Measurements from ENCODE around the gene MMAB. TPM values are rescaled to one million over a fixed set of nuclear protein-coding genes. Genes with fewer than 3 reads are reported as not detected.

The MMAB gene
- 30.2 TPM for polyA plus RNA-seq (2013)

DNA sequence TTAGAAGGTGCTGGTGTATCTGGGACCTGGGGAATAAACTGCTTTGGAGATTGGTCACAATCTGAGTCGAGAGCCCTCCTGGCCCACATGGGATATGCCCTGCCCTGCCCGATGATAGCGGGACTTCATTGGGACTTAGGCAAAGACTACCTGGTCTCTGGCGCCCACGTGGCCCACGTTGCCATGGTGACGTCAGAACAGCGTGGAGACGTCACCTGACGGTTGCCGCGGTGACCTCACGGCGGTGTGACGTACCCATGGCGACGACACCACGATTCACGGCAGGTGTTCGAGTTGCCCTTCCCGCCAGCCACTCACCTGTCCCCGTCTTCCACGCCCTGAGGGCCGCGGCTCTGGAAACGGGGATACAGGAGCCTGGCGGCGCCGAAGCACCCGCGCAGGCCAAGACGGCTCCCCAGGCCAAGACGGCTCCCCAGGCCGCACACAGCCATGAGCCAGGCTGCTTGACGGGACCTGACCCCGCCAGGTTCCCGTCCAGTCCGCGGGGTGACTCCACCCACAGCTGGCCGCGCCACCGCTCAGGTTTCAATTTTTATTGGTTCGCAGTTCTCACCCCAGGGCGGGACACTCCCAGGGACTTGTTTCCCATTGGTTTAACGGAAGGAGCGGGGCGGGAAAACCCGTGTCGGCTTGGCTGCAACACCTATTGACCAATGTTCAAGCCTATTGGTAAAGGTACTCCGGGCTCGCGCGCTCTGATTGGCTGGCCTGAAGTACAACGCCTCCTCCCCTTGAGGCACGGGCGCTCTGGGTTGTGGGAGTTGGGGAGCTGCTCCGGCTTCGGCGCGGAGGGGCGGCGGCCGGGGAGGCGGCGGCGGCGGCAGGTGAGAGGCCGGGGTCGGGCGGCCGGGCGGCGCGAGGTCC lies at the start of gene MMAB, which contains the start of gene MVK:
Gene MMAB, minus strand, starts transcription at position 476 of the 885 bp plus-strand sequence. Its CDS starts 24 bp downstream, at position 452.
Gene MVK, plus strand, starts transcription at position 766 of the 885 bp plus-strand sequence. CDS start 1,029 bp downstream, outside the sequence.
- peak within 1 kb of the TSS; percentile 78 to 93 for H3K27ac ChIP-seq (ENCODE audit: insufficient read depth in 1 of 2, low read depth in 1 of 2, low read length in 2 of 2, poor library complexity in 1 of 2, severe bottlenecking in 2 of 2)
- H3K4me1 ChIP-seq (ENCODE audit: control extremely low read depth in 1 of 4, control insufficient read depth in 4 of 4, insufficient read depth in 4 of 4, low read length in 3 of 4): peaks cover 7 to 30% (median 15%) of the 10 kb centered on the region in 4 experiments
- H3K9me3 ChIP-seq (ENCODE audit: control extremely low read depth in 1 of 5, control insufficient read depth in 4 of 5, insufficient read depth in 2 of 5, low read depth in 1 of 5, low read length in 4 of 5): no peaks in the 10 kb centered on the region
- no peaks in the 10 kb centered on the region for H3K27me3 ChIP-seq (replicated peaks in 2 of 5; ENCODE audit: control insufficient read depth in 4 of 5, insufficient read depth in 5 of 5, low read length in 4 of 5)
- CTCF ChIA-PET: interaction anchor here (1.0 to 3.0 kb wide), 4 partner anchors 19 to 141 kb away, joined by 3 to 14 read pairs (median 3); partner anchors contain the start of gene FAM222A
- DNase-seq: peak; percentile 99
- peak within 1 kb of the TSS; percentile 67 to 91 (median 81) for H3K4me3 ChIP-seq (ENCODE audit: control insufficient read depth in 1 of 7, extremely low read depth in 1 of 7, insufficient read depth in 4 of 7, low read depth in 2 of 7, low read length in 6 of 7)
- WGBS (ENCODE audit: insufficient coverage): under 1% methylated on average over 64 of the region's 74 CpGs
- POLR2A ChIA-PET: no interaction called here
- peaks cover 3 to 56% (median 20%) of the 10 kb centered on the region in 4 experiments for H3K36me3 ChIP-seq (ENCODE audit: control insufficient read depth in 4 of 4, insufficient read depth in 4 of 4, low read length in 3 of 4)

DNA sequence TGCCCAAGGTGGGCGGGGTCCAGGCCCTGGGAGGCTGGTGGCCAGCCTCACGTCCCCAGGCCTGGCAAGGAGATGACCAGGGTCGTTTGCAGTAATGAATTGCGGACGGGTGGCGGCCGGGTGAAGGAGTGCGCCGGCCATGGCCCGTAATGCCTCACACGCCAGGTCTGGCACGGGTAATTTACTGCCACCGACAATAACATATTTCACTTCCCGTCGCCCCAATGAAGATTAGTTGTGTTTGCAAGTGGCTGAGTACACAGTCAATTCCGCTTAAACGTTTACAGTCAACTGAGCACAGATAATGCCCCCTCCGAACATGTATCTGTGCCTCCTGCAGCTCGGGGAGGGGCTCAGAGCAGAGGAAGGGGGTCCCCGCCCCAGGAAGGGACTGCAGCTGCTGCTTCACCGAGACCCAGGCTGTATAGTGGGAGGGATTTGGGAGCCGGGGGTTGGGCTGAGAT lies 48.6 kb upstream of the MMAB start:
- ChIA-PET POLR2A (interaction anchor here (0.6 to 1.2 kb wide), 2 partner anchors 36 to 1159 kb away, joined by 3 to 4 read pairs; no protein-coding TSS in a partner anchor), CTCF (interaction anchor here (0.6 kb wide), 1 partner anchor 153 kb away, joined by 3 read pairs; no protein-coding TSS in a partner anchor)
- DNase-seq: peak in 2 of 3 donors; percentile 44 to 66
- peaks cover 0 to 6% (median 0%) of the 10 kb centered on the region in 5 experiments for H3K27me3 ChIP-seq (replicated peaks in 2 of 5; ENCODE audit: control insufficient read depth in 4 of 5, insufficient read depth in 5 of 5, low read length in 4 of 5)
- no peaks in the 10 kb centered on the region for H3K9me3 ChIP-seq (ENCODE audit: control extremely low read depth in 1 of 5, control insufficient read depth in 4 of 5, insufficient read depth in 2 of 5, low read depth in 1 of 5, low read length in 4 of 5)
- H3K36me3 ChIP-seq (ENCODE audit: control insufficient read depth in 4 of 4, insufficient read depth in 4 of 4, low read length in 3 of 4): no peaks in the 10 kb centered on the region
- WGBS (ENCODE audit: insufficient coverage): 26% methylated on average over 15 of the region's 22 CpGs
- H3K27ac ChIP-seq (ENCODE audit: insufficient read depth in 1 of 2, low read depth in 1 of 2, low read length in 2 of 2, poor library complexity in 1 of 2, severe bottlenecking in 2 of 2): no peak overlapping the region
- H3K4me1 ChIP-seq (ENCODE audit: control extremely low read depth in 1 of 4, control insufficient read depth in 4 of 4, insufficient read depth in 4 of 4, low read length in 3 of 4): peaks cover 0 to 12% (median 6%) of the 10 kb centered on the region in 4 experiments
- H3K4me3 ChIP-seq (ENCODE audit: control insufficient read depth in 1 of 7, extremely low read depth in 1 of 7, insufficient read depth in 4 of 7, low read depth in 2 of 7, low read length in 6 of 7): peak overlapping the region in 4 of 7 experiments; percentile 40 to 70 (median 54)

DNA sequence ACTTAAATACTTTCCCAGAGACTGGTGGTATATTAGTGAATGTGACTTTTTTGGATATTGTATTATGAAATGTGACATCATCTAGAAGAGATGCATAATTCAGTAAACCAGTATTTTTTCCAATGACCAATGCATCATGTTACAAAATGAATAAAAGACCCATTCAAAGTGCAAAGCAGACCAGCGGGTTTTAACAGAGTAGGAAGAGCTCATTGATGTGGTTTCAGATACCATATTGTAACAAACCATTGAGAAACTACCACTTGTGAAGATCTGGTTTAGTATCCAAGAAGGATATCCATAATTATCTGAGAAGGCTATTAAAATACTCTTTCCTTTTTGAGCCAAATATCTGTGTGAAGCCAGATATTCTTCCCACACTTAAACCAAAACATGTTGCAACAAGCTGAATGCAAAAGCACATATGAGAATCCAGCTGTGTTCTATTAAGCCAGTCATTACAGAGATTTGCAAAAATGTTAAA lies 47.9 kb upstream of the MMAB start:
- H3K27ac ChIP-seq (ENCODE audit: insufficient read depth in 1 of 2, low read depth in 1 of 2, low read length in 2 of 2, poor library complexity in 1 of 2, severe bottlenecking in 2 of 2): no peak overlapping the region
- peaks cover 0 to 12% (median 6%) of the 10 kb centered on the region in 4 experiments for H3K4me1 ChIP-seq (ENCODE audit: control extremely low read depth in 1 of 4, control insufficient read depth in 4 of 4, insufficient read depth in 4 of 4, low read length in 3 of 4)
- CTCF ChIA-PET: interaction anchor here (0.9 kb wide), 1 partner anchor 24 kb away, joined by 3 read pairs; no protein-coding TSS in a partner anchor
- no peaks in the 10 kb centered on the region for H3K9me3 ChIP-seq (ENCODE audit: control extremely low read depth in 1 of 5, control insufficient read depth in 4 of 5, insufficient read depth in 2 of 5, low read depth in 1 of 5, low read length in 4 of 5)
- DNase-seq: no peak
- H3K36me3 ChIP-seq (ENCODE audit: control insufficient read depth in 4 of 4, insufficient read depth in 4 of 4, low read length in 3 of 4): no peaks in the 10 kb centered on the region
- peaks cover 0 to 12% (median 0%) of the 10 kb centered on the region in 5 experiments for H3K27me3 ChIP-seq (replicated peaks in 2 of 5; ENCODE audit: control insufficient read depth in 4 of 5, insufficient read depth in 5 of 5, low read length in 4 of 5)
- no CpG with 5 or more reads among the region's 1 CpG for WGBS (ENCODE audit: insufficient coverage)
- POLR2A ChIA-PET: interaction anchor here (0.6 kb wide), 1 partner anchor 1158 kb away, joined by 3 read pairs; no protein-coding TSS in a partner anchor
- no peak overlapping the region for H3K4me3 ChIP-seq (ENCODE audit: control insufficient read depth in 1 of 7, extremely low read depth in 1 of 7, insufficient read depth in 4 of 7, low read depth in 2 of 7, low read length in 6 of 7)

DNA sequence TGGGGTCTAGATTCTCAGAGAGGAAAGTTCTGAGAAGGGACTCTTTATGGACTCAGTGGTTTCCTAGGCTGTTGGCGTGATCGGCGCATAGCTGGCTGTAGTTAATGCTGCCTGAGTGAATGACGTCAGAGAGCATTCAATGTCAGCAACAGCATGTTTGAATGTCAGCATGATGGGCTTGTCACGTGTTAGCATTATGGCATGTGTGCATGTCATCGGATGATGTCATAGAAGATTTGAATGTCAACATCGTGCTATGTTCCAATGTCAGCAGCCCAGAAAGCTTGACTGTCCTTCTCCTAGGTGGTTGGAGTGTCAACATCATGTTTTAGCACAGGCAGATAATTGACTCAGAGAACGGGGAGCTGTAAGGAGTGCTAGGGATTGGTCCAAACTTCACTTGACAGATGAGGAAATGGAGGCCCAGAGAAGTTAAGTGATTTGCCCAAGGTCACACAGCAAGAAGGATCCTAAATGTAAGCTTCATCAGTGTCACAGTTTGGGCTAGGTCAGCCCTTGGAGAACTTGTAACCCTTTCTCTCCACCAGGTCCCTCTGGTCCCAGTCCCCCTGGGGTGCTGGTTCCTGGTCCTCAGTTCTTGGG lies 45.8 kb upstream of the MMAB start:
- ChIA-PET CTCF (no interaction called here), POLR2A (no interaction called here)
- no peaks in the 10 kb centered on the region for H3K36me3 ChIP-seq (ENCODE audit: control insufficient read depth in 4 of 4, insufficient read depth in 4 of 4, low read length in 3 of 4)
- no peak overlapping the region for H3K27ac ChIP-seq (ENCODE audit: insufficient read depth in 1 of 2, low read depth in 1 of 2, low read length in 2 of 2, poor library complexity in 1 of 2, severe bottlenecking in 2 of 2)
- peaks cover 0 to 12% (median 6%) of the 10 kb centered on the region in 4 experiments for H3K4me1 ChIP-seq (ENCODE audit: control extremely low read depth in 1 of 4, control insufficient read depth in 4 of 4, insufficient read depth in 4 of 4, low read length in 3 of 4)
- peaks cover 0 to 19% (median 3%) of the 10 kb centered on the region in 5 experiments for H3K27me3 ChIP-seq (replicated peaks in 2 of 5; ENCODE audit: control insufficient read depth in 4 of 5, insufficient read depth in 5 of 5, low read length in 4 of 5)
- 100% methylated on average over 8 of the region's 8 CpGs for WGBS (ENCODE audit: insufficient coverage)
- H3K4me3 ChIP-seq (ENCODE audit: control insufficient read depth in 1 of 7, extremely low read depth in 1 of 7, insufficient read depth in 4 of 7, low read depth in 2 of 7, low read length in 6 of 7): no peak overlapping the region
- no peaks in the 10 kb centered on the region for H3K9me3 ChIP-seq (ENCODE audit: control extremely low read depth in 1 of 5, control insufficient read depth in 4 of 5, insufficient read depth in 2 of 5, low read depth in 1 of 5, low read length in 4 of 5)
- no peak for DNase-seq

DNA sequence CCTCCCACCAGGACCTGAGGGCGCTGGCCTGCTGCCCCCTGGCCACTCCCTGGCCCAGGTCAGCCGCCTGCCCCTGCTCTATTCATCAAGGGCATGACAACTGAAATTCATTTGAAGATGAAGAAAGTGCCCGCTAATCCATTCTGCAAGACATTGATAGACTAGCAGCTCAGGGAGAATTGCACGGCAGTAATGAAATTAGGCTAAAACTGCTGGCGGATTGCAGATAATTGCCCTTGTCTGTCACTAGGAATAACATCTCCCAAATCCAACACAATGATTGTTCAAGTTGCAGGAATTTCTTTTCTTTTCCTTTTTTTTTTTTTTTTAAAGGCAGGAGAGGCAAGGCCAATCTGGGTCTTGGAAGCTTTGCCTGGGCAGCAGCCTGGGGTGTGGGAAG lies 44.8 kb upstream of the MMAB start:
- Histone ChIP-seq H3K27ac (ENCODE audit: insufficient read depth in 1 of 2, low read depth in 1 of 2, low read length in 2 of 2, poor library complexity in 1 of 2, severe bottlenecking in 2 of 2) (no peak overlapping the region), H3K9me3 (ENCODE audit: control extremely low read depth in 1 of 5, control insufficient read depth in 4 of 5, insufficient read depth in 2 of 5, low read depth in 1 of 5, low read length in 4 of 5) (no peaks in the 10 kb centered on the region), H3K4me1 (ENCODE audit: control extremely low read depth in 1 of 4, control insufficient read depth in 4 of 4, insufficient read depth in 4 of 4, low read length in 3 of 4) (peaks cover 0 to 12% (median 6%) of the 10 kb centered on the region in 4 experiments), H3K36me3 (ENCODE audit: control insufficient read depth in 4 of 4, insufficient read depth in 4 of 4, low read length in 3 of 4) (no peaks in the 10 kb centered on the region), H3K27me3 (replicated peaks in 2 of 5; ENCODE audit: control insufficient read depth in 4 of 5, insufficient read depth in 5 of 5, low read length in 4 of 5) (peaks cover 0 to 25% (median 4%) of the 10 kb centered on the region in 5 experiments), H3K4me3 (ENCODE audit: control insufficient read depth in 1 of 7, extremely low read depth in 1 of 7, insufficient read depth in 4 of 7, low read depth in 2 of 7, low read length in 6 of 7) (no peak overlapping the region)
- ChIA-PET POLR2A (no interaction called here), CTCF (interaction anchor here (0.5 kb wide), 1 partner anchor 1855 kb away, joined by 4 read pairs; no protein-coding TSS in a partner anchor)
- 100% methylated on average over 4 of the region's 5 CpGs for WGBS (ENCODE audit: insufficient coverage)
- DNase-seq: no peak

DNA sequence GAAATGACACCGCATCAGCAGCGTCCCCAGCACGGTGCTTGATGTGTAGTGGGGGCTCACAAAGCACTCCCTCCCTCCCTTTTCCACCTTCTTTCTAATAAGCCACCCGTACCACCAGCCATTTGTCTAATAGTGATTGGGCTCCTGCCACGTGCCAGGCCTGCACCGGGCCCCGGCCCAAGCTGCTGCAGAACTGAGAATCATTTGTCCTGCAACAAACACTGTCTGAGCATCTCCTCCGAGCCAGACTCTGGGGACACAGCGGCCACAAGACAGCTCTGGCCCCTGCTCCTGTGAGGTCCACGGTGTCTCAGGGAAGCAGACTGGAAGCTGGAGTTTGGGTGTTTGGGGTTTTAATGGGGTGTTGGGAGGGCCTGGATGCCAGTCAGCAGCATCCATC lies 44.2 kb upstream of the MMAB start:
- CTCF ChIA-PET: no interaction called here

More for the DNA sequence above, 44.2 kb upstream of the MMAB start:
- H3K4me1 ChIP-seq (ENCODE audit: control extremely low read depth in 1 of 4, control insufficient read depth in 4 of 4, insufficient read depth in 4 of 4, low read length in 3 of 4): peaks cover 0 to 10% (median 5%) of the 10 kb centered on the region in 4 experiments
- peaks cover 0 to 31% (median 8%) of the 10 kb centered on the region in 5 experiments for H3K27me3 ChIP-seq (replicated peaks in 2 of 5; ENCODE audit: control insufficient read depth in 4 of 5, insufficient read depth in 5 of 5, low read length in 4 of 5)
- no peaks in the 10 kb centered on the region for H3K36me3 ChIP-seq (ENCODE audit: control insufficient read depth in 4 of 4, insufficient read depth in 4 of 4, low read length in 3 of 4)
- no peak overlapping the region for H3K27ac ChIP-seq (ENCODE audit: insufficient read depth in 1 of 2, low read depth in 1 of 2, low read length in 2 of 2, poor library complexity in 1 of 2, severe bottlenecking in 2 of 2)
- WGBS (ENCODE audit: insufficient coverage): 88% methylated on average over 10 of the region's 10 CpGs
- no peaks in the 10 kb centered on the region for H3K9me3 ChIP-seq (ENCODE audit: control extremely low read depth in 1 of 5, control insufficient read depth in 4 of 5, insufficient read depth in 2 of 5, low read depth in 1 of 5, low read length in 4 of 5)
- POLR2A ChIA-PET: no interaction called here
- no peak overlapping the region for H3K4me3 ChIP-seq (ENCODE audit: control insufficient read depth in 1 of 7, extremely low read depth in 1 of 7, insufficient read depth in 4 of 7, low read depth in 2 of 7, low read length in 6 of 7)
- DNase-seq: no peak
